ENCODE measurements around the gene BPIFB1. TPM values are rescaled to one million over a fixed set of nuclear protein-coding genes. Genes with fewer than 3 reads are reported as not detected.

The BPIFB1 gene
- total and polyA plus RNA-seq, 3 donors from 2014 or later = 1.6 to 5.8 (median 5.5) TPM

GRCh38 chr20:33334111-33334510 is 51.1 kb downstream of the BPIFB1 start:
- Histone ChIP-seq H3K9me3 (no peaks in the 10 kb centered on the region), H3K4me1 (no peaks in the 10 kb centered on the region), H3K36me3 (ENCODE audit: low read depth, missing control alignments) (no peaks in the 10 kb centered on the region), H3K4me3 (no peak overlapping the region), H3K27me3 (no peaks in the 10 kb centered on the region), H3K27ac (no peak overlapping the region)
- intact Hi-C loops (cut with DNase I; ENCODE audit: low total_unique reads) = no loop called here
- no peak for DNase-seq
- WGBS, 2 donors = 91% methylated on average over 3 of the region's 3 CpGs
- TF ChIP-seq, protein P1, sequence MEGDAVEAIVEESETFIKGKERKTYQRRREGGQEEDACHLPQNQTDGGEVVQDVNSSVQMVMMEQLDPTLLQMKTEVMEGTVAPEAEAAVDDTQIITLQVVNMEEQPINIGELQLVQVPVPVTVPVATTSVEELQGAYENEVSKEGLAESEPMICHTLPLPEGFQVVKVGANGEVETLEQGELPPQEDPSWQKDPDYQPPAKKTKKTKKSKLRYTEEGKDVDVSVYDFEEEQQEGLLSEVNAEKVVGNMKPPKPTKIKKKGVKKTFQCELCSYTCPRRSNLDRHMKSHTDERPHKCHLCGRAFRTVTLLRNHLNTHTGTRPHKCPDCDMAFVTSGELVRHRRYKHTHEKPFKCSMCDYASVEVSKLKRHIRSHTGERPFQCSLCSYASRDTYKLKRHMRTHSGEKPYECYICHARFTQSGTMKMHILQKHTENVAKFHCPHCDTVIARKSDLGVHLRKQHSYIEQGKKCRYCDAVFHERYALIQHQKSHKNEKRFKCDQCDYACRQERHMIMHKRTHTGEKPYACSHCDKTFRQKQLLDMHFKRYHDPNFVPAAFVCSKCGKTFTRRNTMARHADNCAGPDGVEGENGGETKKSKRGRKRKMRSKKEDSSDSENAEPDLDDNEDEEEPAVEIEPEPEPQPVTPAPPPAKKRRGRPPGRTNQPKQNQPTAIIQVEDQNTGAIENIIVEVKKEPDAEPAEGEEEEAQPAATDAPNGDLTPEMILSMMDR (IDR thresholded peaks at IDR 0.05) = no peak
- TF ChIP-seq POLR2A (IDR thresholded peaks at IDR 0.05) = no peak

- Histone ChIP-seq H3K27me3 (no peaks in the 10 kb centered on the region), H3K4me3 (no peak overlapping the region), H3K27ac (no peak overlapping the region), H3K36me3 (ENCODE audit: low read depth, missing control alignments) (no peaks in the 10 kb centered on the region), H3K9me3 (no peaks in the 10 kb centered on the region), H3K4me1 (no peaks in the 10 kb centered on the region)
- WGBS, 2 donors = 83 to 92% methylated on average over 3 of the region's 3 CpGs
- DNase-seq = no peak
- intact Hi-C loops (cut with DNase I; ENCODE audit: low total_unique reads) = no loop called here
- TF ChIP-seq, protein P1 (IDR thresholded peaks at IDR 0.05) = no peak
- TF ChIP-seq POLR2A (IDR thresholded peaks at IDR 0.05) = no peak
Measured at GRCh38 chr20:33336375-33336774, 53.4 kb downstream of the BPIFB1 start.

GRCh38 chr20:33337119-33337518 is 54.1 kb downstream of the BPIFB1 start:
- no peak for DNase-seq
- WGBS, 2 donors = 60 to 80% methylated on average over 8 of the region's 8 CpGs

GRCh38 chr20:33337531-33338165 is 54.6 kb downstream of the BPIFB1 start:
- intact Hi-C loops (cut with DNase I; ENCODE audit: low total_unique reads) = no loop called here
- no peak for TF ChIP-seq POLR2A (IDR thresholded peaks at IDR 0.05)
- TF ChIP-seq, protein P1 (IDR thresholded peaks at IDR 0.05) = no peak
- 75 to 83% methylated on average over 6 of the region's 6 CpGs for WGBS, 2 donors
- H3K4me3 ChIP-seq = no peak overlapping the region
- H3K9me3 ChIP-seq = no peaks in the 10 kb centered on the region
- H3K27ac ChIP-seq = no peak overlapping the region
- H3K36me3 ChIP-seq (ENCODE audit: low read depth, missing control alignments) = no peaks in the 10 kb centered on the region
- no peak for DNase-seq
- no peaks in the 10 kb centered on the region for H3K27me3 ChIP-seq
- no peaks in the 10 kb centered on the region for H3K4me1 ChIP-seq

More at GRCh38 chr20:33337119-33337518, 54.1 kb downstream of the BPIFB1 start:
- Histone ChIP-seq H3K4me3 (no peak overlapping the region), H3K9me3 (no peaks in the 10 kb centered on the region), H3K36me3 (ENCODE audit: low read depth, missing control alignments) (no peaks in the 10 kb centered on the region), H3K4me1 (no peaks in the 10 kb centered on the region), H3K27me3 (no peaks in the 10 kb centered on the region), H3K27ac (no peak overlapping the region)
- intact Hi-C loops (cut with DNase I; ENCODE audit: low total_unique reads) = no loop called here
- TF ChIP-seq POLR2A (IDR thresholded peaks at IDR 0.05) = no peak
- TF ChIP-seq, protein P1 (IDR thresholded peaks at IDR 0.05) = no peak

Measured in testis (tissue), 3 donors.